NCI-H345 (cell line): ENCODE measurements around the gene SLC30A2.

Source experiments
- DNase-seq: peaks from one replicate; lab custom pipeline; 2025; lab: John Stamatoyannopoulos, UW

SLC30A2 gene

DNA sequence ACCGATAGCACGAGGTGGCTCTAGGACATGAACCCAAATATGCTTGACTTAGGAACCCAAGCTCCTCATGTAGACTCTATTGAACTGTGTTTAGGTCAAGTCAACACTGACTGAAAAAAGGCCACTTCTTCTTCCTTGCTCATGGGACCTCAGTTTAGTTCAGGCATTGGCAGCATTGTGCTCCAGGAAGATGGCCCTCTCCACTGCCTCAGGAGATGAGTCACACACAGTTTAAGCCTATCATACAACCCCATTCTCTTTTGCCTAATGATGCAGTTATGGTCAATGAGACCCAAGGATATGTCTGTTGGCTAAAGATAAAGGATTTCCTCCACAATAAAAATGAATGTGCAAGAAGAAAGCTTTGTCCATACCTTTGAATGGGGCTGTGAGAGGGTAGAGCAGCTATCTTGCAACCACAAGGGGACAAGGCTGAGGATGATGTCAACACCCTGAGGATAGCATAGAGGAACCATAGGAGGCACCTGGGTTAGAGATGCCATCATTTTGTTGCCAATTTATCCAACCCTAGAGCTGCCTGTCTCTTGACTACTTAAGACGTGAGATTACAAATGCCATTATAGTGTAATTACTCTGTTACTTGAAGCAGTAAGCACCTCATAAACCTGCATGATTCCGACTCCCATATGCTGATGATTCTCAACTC is 24.5 kb upstream of the SLC30A2 start:
- no peak for DNase-seq

GRCh38 chr1:26069941-26070295 is 24.0 kb upstream of the SLC30A2 start:
- no peak for DNase-seq

GRCh38 chr1:26067432-26067911 is 21.6 kb upstream of the SLC30A2 start, which contains the start of gene TRIM63:
TSS of gene TRIM63 (minus strand) at chr1:26067630. CDS start at chr1:26067494, 136 bp downstream.
- no peak for DNase-seq

DNA sequence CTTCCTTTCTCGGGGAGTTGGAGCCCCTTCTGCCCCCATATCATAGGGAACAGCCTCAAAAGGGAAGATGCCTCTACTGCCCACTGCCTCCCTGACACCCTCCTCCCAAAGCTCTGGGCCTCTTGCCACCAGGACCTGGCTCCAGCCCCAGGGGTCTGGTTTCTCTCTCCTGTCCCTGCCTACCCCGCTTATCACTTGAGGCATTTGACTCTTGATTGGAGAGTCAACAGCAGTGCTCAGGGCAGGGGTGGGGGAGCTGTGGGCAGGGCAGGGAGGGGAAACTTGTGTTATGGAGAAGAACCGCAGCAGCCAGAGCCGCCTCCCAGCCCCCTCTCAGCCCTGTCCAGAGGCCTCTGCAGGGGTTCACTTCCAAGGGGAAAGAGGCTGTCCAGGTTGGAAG is 20.9 kb upstream of the SLC30A2 start:
- no peak for DNase-seq

- no peak for DNase-seq
These were observed 20.2 kb upstream of the SLC30A2 start for GRCh38 chr1:26066160-26066559.

GRCh38 chr1:26064553-26064952 is 18.6 kb upstream of the SLC30A2 start:
- DNase-seq = no peak

DNA sequence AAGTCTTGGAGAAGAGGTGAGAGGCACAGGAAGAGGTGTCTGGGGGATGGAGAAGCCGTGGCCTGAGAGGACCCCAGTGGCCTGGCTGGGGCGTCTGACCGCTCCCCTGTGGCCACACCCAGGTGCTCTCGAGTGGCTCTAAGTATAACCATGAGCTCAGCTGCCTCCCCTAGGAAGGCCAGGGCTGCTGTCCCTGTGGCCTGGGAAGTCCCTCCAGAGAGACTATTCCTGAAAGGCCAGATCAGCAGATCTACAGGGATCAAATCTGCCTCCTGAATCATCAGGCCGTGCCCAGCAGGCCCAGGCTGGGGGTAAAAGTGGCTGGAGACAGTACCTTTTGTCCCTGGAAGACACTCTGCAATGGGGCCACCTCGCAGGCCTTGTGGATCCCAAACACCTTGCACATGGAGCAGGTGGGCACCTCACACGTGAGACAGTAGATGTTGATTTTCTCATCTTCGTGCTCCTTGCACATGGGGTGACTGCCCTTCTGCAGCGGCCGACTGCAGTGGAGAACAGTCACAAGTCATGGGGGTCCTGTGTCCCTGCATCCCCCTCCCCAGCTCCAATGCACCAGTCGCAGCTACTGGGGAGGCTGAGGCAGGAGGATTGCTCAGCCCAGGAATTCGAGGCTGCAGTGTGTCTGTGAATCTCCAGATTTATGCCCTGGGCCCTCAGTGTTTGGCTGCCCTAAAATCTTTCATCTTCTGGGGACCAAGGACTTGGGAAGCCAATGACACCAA is 15.1 kb upstream of the SLC30A2 start:
- DNase-seq = no peak

DNA sequence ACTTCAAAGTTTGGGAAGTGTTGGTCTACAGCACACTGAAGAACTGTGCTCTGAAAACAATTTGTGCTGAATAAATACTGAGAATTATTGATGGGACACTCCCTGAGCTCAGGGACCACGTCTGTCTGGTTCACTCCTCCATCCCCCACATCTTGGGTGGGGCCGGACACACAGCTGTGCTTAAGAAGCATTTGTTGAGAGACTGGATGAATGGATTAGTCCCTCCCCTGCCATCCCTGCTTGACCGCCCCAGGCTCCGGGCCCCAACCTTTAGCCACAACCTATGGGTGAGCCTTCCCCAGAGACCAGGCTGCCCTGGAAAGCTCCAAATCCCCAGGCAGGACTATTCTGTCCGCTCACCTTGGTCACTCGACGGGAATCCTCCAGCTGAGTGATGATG is 14.0 kb upstream of the SLC30A2 start:
- DNase-seq = no peak

- no peak for DNase-seq
These were observed 12.2 kb upstream of the SLC30A2 start for GRCh38 chr1:26058052-26058595.

DNA sequence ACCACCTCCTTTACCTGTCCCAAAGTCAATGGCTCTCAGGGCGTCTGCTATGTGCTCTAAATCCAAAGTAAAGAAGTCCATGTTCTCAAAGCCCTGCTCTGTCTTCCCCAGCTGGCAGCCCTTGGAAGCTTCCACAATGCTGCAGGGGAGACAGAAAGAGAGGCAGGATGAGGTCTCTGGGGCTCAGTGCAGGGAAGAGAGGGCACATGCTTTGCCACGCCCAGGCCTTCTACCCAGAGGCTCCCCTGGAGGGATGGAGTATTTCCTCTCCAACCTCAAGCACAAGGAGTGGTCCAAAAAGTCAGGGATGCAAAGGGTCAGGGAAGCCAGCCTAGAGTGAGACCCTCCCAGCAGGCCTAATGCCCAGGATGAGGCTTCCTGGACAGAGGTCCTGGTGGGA is 11.3 kb upstream of the SLC30A2 start:
- no peak for DNase-seq

GRCh38 chr1:26055041-26055440 is 9.1 kb upstream of the SLC30A2 start:
- DNase-seq = no peak

DNA sequence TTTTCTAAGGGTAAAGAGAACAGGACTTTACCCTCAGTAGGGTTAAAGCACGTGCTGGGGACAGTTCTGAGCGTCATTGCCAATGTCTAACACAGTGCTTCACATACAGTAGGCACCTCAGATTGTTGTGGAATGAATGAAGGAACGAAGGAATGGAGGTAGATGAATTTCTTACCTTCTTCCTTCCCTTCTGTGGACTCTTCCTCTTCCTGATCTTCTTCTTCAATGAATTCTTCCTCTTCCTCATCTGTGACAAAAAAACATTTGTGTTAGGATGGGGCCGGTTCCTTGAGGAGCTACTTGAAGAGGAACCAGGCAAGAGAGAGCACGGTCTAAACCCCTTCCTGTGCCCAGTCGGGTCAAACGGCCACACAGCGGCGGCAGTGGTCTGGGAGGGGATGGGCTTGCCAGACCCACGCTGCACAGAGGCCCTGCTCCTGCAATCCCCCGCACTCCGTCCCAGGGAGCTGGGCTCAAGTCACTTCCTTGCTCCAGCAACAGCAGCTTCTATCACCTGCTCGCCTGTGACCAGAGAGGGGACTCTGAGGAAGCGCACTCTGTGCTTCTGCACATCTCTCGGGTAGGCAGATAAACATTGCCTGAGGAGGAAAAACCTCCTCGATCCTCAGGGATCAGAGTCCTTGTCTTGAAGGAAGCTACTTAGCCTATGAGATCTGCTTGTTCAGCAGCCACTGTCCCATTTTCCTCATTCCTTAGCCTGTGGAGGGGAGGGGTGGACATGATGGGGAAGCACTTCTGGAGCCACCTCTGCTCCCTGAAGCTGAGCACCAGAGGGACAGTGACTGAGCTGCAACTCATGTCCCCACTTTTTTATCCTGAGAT is 8.0 kb upstream of the SLC30A2 start:
- DNase-seq = no peak

GRCh38 chr1:26050248-26050640 is 4.3 kb upstream of the SLC30A2 start:
- no peak for DNase-seq

GRCh38 chr1:26049531-26050247 is 3.8 kb upstream of the SLC30A2 start:
- DNase-seq = no peak

DNA sequence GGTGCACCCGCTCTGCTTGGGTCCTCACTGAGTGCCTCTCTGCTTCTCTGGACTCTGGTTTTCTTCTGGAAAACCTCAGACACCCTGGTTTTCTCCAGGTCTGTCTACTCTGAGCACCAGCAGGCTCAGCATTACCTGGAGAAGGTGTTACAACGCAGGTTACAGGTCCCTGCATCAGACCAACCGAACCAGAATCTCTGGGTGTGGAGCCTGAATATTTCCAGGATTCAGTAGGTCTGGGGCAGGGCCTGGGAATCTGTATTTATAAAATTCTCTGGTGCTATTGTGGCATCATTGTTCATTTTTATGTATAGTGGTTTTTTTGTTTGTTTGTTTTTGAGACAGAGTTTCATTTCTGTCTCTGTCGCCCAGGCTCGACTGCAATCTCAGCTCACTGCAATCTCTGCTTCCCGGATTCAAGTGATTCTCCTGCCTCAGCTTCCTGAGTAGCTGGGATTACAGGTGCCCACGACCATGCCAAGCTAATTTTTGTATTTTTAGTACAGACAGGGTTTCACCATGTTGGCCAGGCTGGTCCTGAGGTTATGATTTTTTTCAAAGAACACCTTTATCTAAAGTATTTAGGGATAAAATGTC is 1.5 kb upstream of the SLC30A2 start:
- DNase-seq = no peak

GRCh38 chr1:26046246-26047095 is 553 bp upstream of the SLC30A2 start:
- no peak for DNase-seq

DNA sequence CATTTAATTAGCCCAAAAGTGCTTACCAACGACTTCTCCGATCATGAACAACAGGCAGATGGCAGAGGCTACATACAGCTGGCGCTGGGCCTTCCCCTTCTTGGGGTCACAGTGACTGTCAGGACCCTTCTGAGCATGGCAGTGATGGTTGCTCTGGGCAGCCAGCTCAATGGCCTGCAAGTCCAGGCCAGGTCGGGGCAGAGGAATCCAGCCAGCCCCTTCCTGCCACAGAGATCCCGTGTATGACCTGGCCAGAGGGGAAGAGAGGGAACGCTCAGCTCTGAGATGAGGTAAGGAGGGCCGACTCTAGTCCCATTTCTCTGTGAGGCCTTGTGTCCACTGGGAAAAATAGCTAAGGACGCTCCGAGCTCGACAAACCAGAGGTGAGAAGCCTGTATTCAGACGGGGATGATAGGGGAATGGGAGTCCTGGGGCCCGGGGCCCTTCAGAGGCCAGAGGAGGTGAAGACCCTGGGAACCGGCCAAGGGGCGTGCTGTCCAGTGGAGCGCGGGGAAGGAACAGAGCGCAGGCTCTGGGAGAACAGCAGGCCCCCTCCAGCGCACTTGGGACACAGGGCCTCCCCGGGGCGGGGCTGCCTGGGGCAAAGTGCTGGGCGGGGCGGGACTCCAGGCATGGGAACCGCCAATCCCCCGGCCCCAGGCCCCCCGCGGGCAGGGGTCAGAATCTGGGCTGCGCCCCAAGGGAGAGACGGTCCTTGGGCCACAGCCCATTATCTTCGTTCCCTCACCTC is 772 bp downstream of the SLC30A2 start:
- no peak for DNase-seq

GRCh38 chr1:26044414-26044813 is 1.5 kb downstream of the SLC30A2 start:
- DNase-seq = no peak

- no peak for DNase-seq
These were observed 2.2 kb downstream of the SLC30A2 start for GRCh38 chr1:26043765-26044164.

DNA sequence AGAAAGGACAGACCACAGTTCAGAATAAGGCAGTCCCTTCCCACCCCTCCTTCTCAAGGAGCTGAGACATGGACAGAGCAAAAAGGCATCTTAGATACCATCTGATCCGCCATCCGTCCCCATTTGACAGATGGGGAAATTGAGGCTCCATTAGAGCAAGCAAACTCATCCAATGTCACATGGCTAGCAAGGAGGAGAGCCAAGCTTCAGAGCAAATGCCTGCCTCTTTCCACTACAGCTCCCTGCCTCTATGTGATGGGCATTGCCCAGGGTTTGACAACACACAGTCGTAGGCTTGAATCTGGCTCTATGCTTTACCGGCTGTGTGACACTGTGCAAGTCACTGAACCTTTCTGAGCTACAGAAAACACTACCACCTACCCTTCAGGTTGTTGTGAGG is 3.9 kb downstream of the SLC30A2 start:
- no peak for DNase-seq
